ENCODE measurements around the gene LDLRAP1. TPM values are rescaled to one million over a fixed set of nuclear protein-coding genes. Genes with fewer than 3 reads are reported as not detected.

Gene LDLRAP1
- total RNA-seq, 1 donor from 2014 or later, result 23.5 TPM

- Mint-ChIP-seq H3K9me3 (ENCODE audit: low read depth) (no peaks in the 10 kb centered on the region), H3K4me3 (ENCODE audit: unreplicated experiment) (peak overlapping the region; percentile 73), H3K27me3 (ENCODE audit: low read depth) (peaks cover 11% of the 10 kb centered on the region), H3K36me3 (ENCODE audit: low read depth) (no peaks in the 10 kb centered on the region), H3K4me1 (ENCODE audit: low read depth) (peaks cover 28% of the 10 kb centered on the region), H3K27ac (ENCODE audit: unreplicated experiment) (peak overlapping the region; percentile 19)
- no peak for DNase-seq (ENCODE audit: low spot score)
- no peak for TF ChIP-seq CTCF (IDR thresholded peaks at IDR 0.05)
Observed at GRCh38 chr1:25617625-25618432, 74.4 kb downstream of the LDLRAP1 start.

GRCh38 chr1:25618433-25618808 lies 75.0 kb downstream of the LDLRAP1 start:
- no peaks in the 10 kb centered on the region for H3K36me3 Mint-ChIP-seq (ENCODE audit: low read depth)
- peak overlapping the region; percentile 19 for H3K27ac Mint-ChIP-seq (ENCODE audit: unreplicated experiment)
- H3K27me3 Mint-ChIP-seq (ENCODE audit: low read depth), result peaks cover 6% of the 10 kb centered on the region
- H3K4me1 Mint-ChIP-seq (ENCODE audit: low read depth), result peaks cover 28% of the 10 kb centered on the region
- DNase-seq (ENCODE audit: low spot score), result no peak
- no peak for TF ChIP-seq CTCF (IDR thresholded peaks at IDR 0.05)
- H3K4me3 Mint-ChIP-seq (ENCODE audit: unreplicated experiment), result peak overlapping the region; percentile 73
- H3K9me3 Mint-ChIP-seq (ENCODE audit: low read depth), result no peaks in the 10 kb centered on the region

Other genes starting within 250 kb of the LDLRAP1 start
- 137 to 145 TPM (median 138 TPM) in 3 replicates for gene TMEM50A, start 205.3 kb upstream of the LDLRAP1 start, total RNA-seq
- 1.0 to 1.7 TPM (median 1.0 TPM) in 3 replicates for gene RHCE, start 122.8 kb upstream of the LDLRAP1 start, total RNA-seq
- 31.5 to 39.4 TPM (median 37.0 TPM) in 3 replicates for gene MACO1, start 112.7 kb upstream of the LDLRAP1 start, total RNA-seq
- gene MAN1C1, start 73.2 kb downstream of the LDLRAP1 start, total RNA-seq, result 10.7 to 11.3 TPM (median 10.9 TPM) in 3 replicates

Measured in chondrocyte (in vitro differentiated cells).